LNCaP clone FGC (cell line): ENCODE results near the gene SWT1.
"Not testable (repeated sequence)": the region's sequence is repeated elsewhere in the genome, so short reads cannot be mapped to it uniquely, and the experiment has no call there.

Experiments
- DNase-seq: peaks from one replicate; pipeline ENCODE4 v3.0.0-alpha.2; 2011; ENCODE audit warnings: low read depth
- H3K4me3 ChIP-seq: 2 replicates; pipeline ENCODE4 v1.5.1; 2011; ENCODE audit warnings: mild to moderate bottlenecking, low read depth, low read length, control low read depth
- CTCF ChIP-seq: IDR thresholded peaks from 2 replicates; pipeline ENCODE4 v1.5.1; 2012; ENCODE audit warnings: mild to moderate bottlenecking; ENCODE audit not compliant: control insufficient read depth, insufficient read depth; ENCODE audit errors: extremely low read depth

SWT1 gene

GRCh38 chr1:185318431-185319138, 161.6 kb downstream of the SWT1 start:
- no peak for DNase-seq
- no peak overlapping the region for H3K4me3 ChIP-seq
- no peak for TF ChIP-seq CTCF

DNA sequence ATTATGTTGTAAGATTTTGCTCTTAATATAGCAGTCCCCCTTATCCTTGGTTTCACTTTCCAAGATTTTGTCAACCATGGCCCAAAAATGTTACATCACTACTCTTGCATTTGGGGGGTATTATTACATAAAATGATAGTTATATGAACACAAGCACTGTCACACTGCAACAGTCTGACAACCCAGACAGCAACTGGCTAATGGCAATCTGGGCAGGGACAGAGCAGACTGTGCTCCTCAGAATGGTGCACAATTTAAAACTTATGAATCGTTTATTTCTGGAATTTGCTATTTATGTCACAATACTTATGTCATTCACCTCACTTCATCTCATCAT, 162.1 kb downstream of the SWT1 start:
- H3K4me3 ChIP-seq, result no peak overlapping the region
- no peak for DNase-seq
- TF ChIP-seq CTCF, result no peak

GRCh38 chr1:185321104-185321503, 164.1 kb downstream of the SWT1 start:
- not testable (repeated sequence) for H3K4me3 ChIP-seq, DNase-seq

GRCh38 chr1:185321653-185322221, 164.8 kb downstream of the SWT1 start:
- not testable (repeated sequence) for H3K4me3 ChIP-seq, DNase-seq

DNA sequence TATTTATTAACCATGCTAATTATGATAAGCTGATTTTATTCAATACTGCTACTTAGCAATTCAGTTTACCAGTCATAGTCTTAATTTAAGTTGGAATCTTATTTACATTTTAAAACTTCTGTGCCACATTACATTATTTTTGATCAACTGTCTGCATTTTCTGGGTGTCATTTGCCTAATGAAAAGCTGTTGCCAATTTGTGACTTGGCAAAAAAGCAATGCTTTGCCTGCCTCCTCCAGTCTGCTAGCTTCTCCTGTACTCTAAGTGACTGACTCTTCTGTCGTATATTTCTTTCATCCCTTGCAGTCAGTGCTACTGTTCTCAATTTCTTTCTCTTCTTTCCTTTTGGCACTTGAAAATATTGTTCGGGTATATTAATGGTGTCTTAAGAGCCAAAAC, 165.7 kb downstream of the SWT1 start:
- H3K4me3 ChIP-seq, result no peak overlapping the region
- no peak for TF ChIP-seq CTCF
- no peak for DNase-seq

DNA sequence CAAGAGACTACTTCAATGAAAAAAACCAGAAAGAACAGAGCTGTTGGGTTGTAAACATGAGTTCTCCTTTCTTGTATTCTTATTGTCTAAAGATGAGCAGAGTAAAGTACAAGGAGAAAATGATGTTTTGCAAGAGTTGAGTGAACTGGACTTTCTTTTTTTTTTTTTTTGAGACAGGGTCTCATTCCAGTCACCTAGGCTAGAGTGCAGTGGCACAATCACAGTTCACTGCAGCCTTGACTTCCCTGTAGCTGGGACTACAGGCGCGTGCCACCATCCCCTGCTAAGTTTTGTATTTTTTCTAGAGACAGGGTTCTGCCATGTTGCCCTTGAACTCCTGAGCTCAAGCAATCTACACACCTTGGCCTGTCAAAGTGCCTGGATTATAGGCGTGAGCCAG, 167.2 kb downstream of the SWT1 start:
- no peak overlapping the region for H3K4me3 ChIP-seq
- no peak for DNase-seq
- TF ChIP-seq CTCF, result no peak

DNA sequence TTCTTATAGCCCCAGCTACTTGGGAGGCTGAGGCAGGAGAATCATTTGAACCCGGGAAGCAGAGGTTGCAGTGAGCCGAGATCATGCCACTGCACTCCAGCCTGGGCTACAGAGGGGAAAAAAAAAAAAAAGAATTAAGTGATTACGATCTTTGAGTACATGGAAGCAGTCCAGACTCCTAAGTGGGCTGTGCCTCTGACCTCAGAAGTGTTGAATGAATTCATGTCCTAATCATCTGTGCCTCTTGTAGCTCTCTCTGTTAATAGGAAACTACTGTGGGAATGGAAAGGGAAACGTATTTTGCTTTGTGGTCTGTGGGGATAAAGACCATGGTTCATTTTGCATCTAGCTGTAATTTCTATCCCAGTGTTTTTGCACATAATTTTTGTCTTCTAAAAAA, 168.4 kb downstream of the SWT1 start:
- no peak for TF ChIP-seq CTCF
- no peak for DNase-seq
- H3K4me3 ChIP-seq, result no peak overlapping the region

DNA sequence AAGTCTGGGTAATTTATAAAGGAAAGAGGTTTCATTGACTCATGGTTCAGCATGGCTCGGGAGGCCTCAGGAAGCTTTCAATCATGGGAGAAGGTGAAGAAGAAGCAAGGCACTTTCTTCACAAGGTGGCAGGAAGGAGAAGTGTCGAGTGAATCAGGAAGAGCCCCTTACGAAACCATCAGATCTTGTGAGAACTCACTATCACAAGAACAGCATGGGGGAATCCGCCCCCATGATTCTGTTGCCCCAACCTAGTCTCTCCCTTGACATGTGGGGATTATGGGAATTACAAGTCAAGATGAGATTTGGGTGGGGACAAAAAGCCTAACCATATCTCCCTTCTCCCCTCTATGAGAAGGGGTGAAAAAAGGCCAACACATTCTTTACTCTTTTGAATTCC, 171.3 kb downstream of the SWT1 start:
- H3K4me3 ChIP-seq, result no peak overlapping the region
- TF ChIP-seq CTCF, result no peak
- no peak for DNase-seq
